ENCODE measurements around the gene CA5A. TPM values are rescaled to one million over a fixed set of nuclear protein-coding genes. Genes with fewer than 3 reads are reported as not detected.

The CA5A gene
- total and polyA plus RNA-seq, 2 of the 4 experiments (the other 2 are of a cell fraction): not detected

- peaks cover 14% of the 10 kb centered on the region for H3K9me3 ChIP-seq (ENCODE audit: control insufficient read depth, insufficient read depth, low read length)
- CTCF ChIA-PET: interaction anchor here (0.9 kb wide), 1 partner anchor 15 kb away, joined by 4 read pairs; no protein-coding TSS in a partner anchor
- no peaks in the 10 kb centered on the region for H3K27me3 ChIP-seq (ENCODE audit: control insufficient read depth, insufficient read depth, low read length)
- peaks cover 25% of the 10 kb centered on the region for H3K4me1 ChIP-seq (ENCODE audit: control insufficient read depth, insufficient read depth, low read length)
- no peak overlapping the region for H4K5ac ChIP-seq (ENCODE audit: low read depth, low read length)
- no peak overlapping the region for H3K56ac ChIP-seq (ENCODE audit: extremely low read depth, insufficient read depth, low read length)
- H4K20me1 ChIP-seq (ENCODE audit: insufficient read depth, low read length): peaks cover 17% of the 10 kb centered on the region; the same call in 1 of the 2 replicates
- in situ Hi-C loops (cut with MboI; ENCODE audit: low sequenced_read_pairs): no loop called here
- H3K18ac ChIP-seq (ENCODE audit: low read depth, low read length): no peak overlapping the region
- dilution Hi-C loops (cut with HindIII; ENCODE audit: low sequenced_read_pairs, unreplicated experiment): no loop called here
- 0 out of 2 replicates have a peak overlapping the region, but pooled peaks have one; percentile 87 for H3K4ac ChIP-seq (ENCODE audit: low read depth, low read length)
- TF ChIP-seq POLR2A (IDR thresholded peaks at IDR 0.05; ENCODE audit: low read depth, low read length) (peak; percentile 47; the same call in 1 of the 2 replicates), CEBPB (IDR thresholded peaks at IDR 0.05; ENCODE audit: low read depth, low read length) (no peak), CTCF (conservative IDR thresholded peaks at IDR 0.05; ENCODE audit: low read depth, low read length) (no peak), FOS (IDR thresholded peaks at IDR 0.05; ENCODE audit: low read depth, low read length) (no peak), MXI1 (IDR thresholded peaks at IDR 0.05; ENCODE audit: borderline replicate concordance, low read depth, low read length) (peak; percentile 91), USF2 (IDR thresholded peaks at IDR 0.05; ENCODE audit: low read depth, low read length) (no peak; the same call in 1 of the 2 replicates), MAFK (IDR thresholded peaks at IDR 0.05; ENCODE audit: low read depth, low read length) (0 out of 2 replicates have a peak, but pooled peaks have one; percentile 3), NFE2L2 (IDR thresholded peaks at IDR 0.05; ENCODE audit: low read depth, low read length) (no peak), RAD21 (IDR thresholded peaks at IDR 0.05; ENCODE audit: low read length) (0 out of 2 replicates have a peak, but pooled peaks have one; percentile 20), BHLHE40 (IDR thresholded peaks at IDR 0.05; ENCODE audit: low read depth, low read length) (peak; percentile 46; the same call in 1 of the 2 replicates), ELK1 (IDR thresholded peaks at IDR 0.05; ENCODE audit: borderline replicate concordance, low read depth, low read length) (no peak), RCOR1 (IDR thresholded peaks at IDR 0.05; ENCODE audit: insufficient replicate concordance, low read length) (no peak), RFX5 (IDR thresholded peaks at IDR 0.05; ENCODE audit: low read depth, low read length) (no peak), MAZ (IDR thresholded peaks at IDR 0.05; ENCODE audit: borderline replicate concordance, low read depth, low read length) (no peak), SMC3 (IDR thresholded peaks at IDR 0.05; ENCODE audit: low read depth, low read length) (no peak), CHD1 (IDR thresholded peaks at IDR 0.05; ENCODE audit: low read depth, low read length) (no peak)
- H3K27ac ChIP-seq (ENCODE audit: insufficient read depth, low read length): peak overlapping the region; percentile 7; the same call in 1 of the 2 replicates
- peak overlapping the region; percentile 83; the same call in 1 of the 2 replicates for H2BK120ac ChIP-seq (ENCODE audit: low read depth, low read length)
- no peak overlapping the region for H2AK5ac ChIP-seq (ENCODE audit: low read depth, low read length)
- peaks cover 16% of the 10 kb centered on the region for H3K9me1 ChIP-seq (ENCODE audit: insufficient read depth, low read length)
- no CpG with 5 or more reads among the region's 7 CpGs for WGBS, 2 experiments (ENCODE audit: extremely low coverage in 2 of 2, insufficient read length in 1 of 2)
- ATAC-seq (ENCODE audit: low read depth) (peak; percentile 89), DNase-seq (peak; percentile 93)
- H3K4me3 ChIP-seq (ENCODE audit: insufficient read depth, low read depth, low read length): no peak overlapping the region
- H3K4me2 ChIP-seq (ENCODE audit: low read depth, low read length): peak overlapping the region; percentile 7; the same call in 1 of the 2 replicates
- H2BK20ac ChIP-seq (ENCODE audit: low read depth, low read length): no peak overlapping the region
- peak overlapping the region; percentile 74 for H2BK5ac ChIP-seq (ENCODE audit: low read depth, low read length, poor library complexity, severe bottlenecking)
- intact Hi-C loops (cut with micrococcal nuclease): no loop called here
- peaks cover 3% of the 10 kb centered on the region; the same call in 1 of the 2 replicates for H3K36me3 ChIP-seq (ENCODE audit: control insufficient read depth, insufficient read depth, low read length)
- no peak overlapping the region for H2BK15ac ChIP-seq (ENCODE audit: low read depth, low read length)
- no peak overlapping the region for H3K9ac ChIP-seq (ENCODE audit: low read depth, low read length)
- H3K79me1 ChIP-seq (ENCODE audit: low read depth in 1 of 2, low read length in 2 of 2): peaks cover 32 to 78% of the 10 kb centered on the region in 2 experiments
- 0 out of 2 replicates have a peak overlapping the region, but pooled peaks have one; percentile 87 for H3K14ac ChIP-seq (replicated peaks; ENCODE audit: low read depth, low read length)
- POLR2A ChIA-PET (ENCODE audit: unreplicated experiment): no interaction called here
- no peak overlapping the region for H2AK9ac ChIP-seq (replicated peaks; ENCODE audit: low read depth, low read length, poor library complexity)
- peak overlapping the region; percentile 64 for H2AFZ ChIP-seq (replicated peaks; ENCODE audit: low read length, poor library complexity)
- H4K91ac ChIP-seq (ENCODE audit: insufficient read depth, low read depth, low read length): peak overlapping the region; percentile 70
- peak overlapping the region in 1 of 2 experiments; percentile 75; a peak in 2 of 4 replicates for H4K8ac ChIP-seq (ENCODE audit: low read depth in 2 of 2, low read length in 2 of 2)
- BruUV-seq (replicated peaks): no TSS peak
- no peak overlapping the region for H3K23ac ChIP-seq (ENCODE audit: low read depth, low read length)
Measured at GRCh38 chr16:87968541-87968940, 32.2 kb upstream of the CA5A start.

All from IMR-90 (cell line).